Thoracic aorta (tissue), 2 donors: ENCODE measurements around the gene USP13. TPM values are rescaled to one million over a fixed set of nuclear protein-coding genes. Genes with fewer than 3 reads are reported as not detected.

Source experiments
- ATAC-seq: fragments of 150-250 bp; one replicate; pipeline ENCODE4 v1.8.0; 2017; ENCODE audit warnings: low read depth; ENCODE audit not compliant: insufficient number of reproducible peaks, low FRiP score
- DNase-seq: peaks from one replicate; pipeline ENCODE4 v3.0.0-alpha.2; 2020; ENCODE audit warnings: low spot score
- H3K27ac ChIP-seq, 2 donors: fragments of 200-600 bp; sonication (generic); 1 replicate in 1 of 2; 2 replicates in 1 of 2; pipeline ENCODE4 v1.5.1; 2016; ENCODE audit warnings: mild to moderate bottlenecking in 2 of 2, moderate library complexity in 2 of 2
- H3K27me3 ChIP-seq: fragments of 200-600 bp; sonication (generic); replicated peaks from 2 replicates; pipeline ENCODE4 v1.6.0; 2016; ENCODE audit warnings: mild to moderate bottlenecking; ENCODE audit not compliant: insufficient read depth
- H3K36me3 ChIP-seq: fragments of 200-600 bp; sonication (generic); one replicate; pipeline ENCODE4 v1.5.1; 2016
- H3K4me1 ChIP-seq, 2 donors: fragments of 200-600 bp; sonication (generic); 1 replicate in 1 of 2; 2 replicates in 1 of 2; pipeline versions ENCODE4 v1.5.1 to v1.6.0; 2016; ENCODE audit warnings: low read depth in 2 of 2, mild to moderate bottlenecking in 1 of 2; ENCODE audit not compliant: control insufficient read depth in 1 of 2
- H3K4me3 ChIP-seq: fragments of 200-600 bp; sonication (generic); 2 replicates; pipeline ENCODE4 v1.5.1; 2016; ENCODE audit warnings: mild to moderate bottlenecking
- H3K9me3 ChIP-seq: fragments of 200-600 bp; sonication (generic); 2 replicates; pipeline ENCODE4 v1.5.1; 2016
- total RNA-seq, 2 donors: library from RNA; depleted of rRNA; stranded (reverse); fragments of >200 nt; gene quantifications; one replicate each; pipeline versions ENCODE4 v1.1.0 to v1.2.3, GENCODE V29; 2016
- TF ChIP-seq, protein P1 (sequence below): fragments of 200-600 bp; sonication (generic); IDR thresholded peaks from one replicate; pipeline ENCODE4 v1.5.1; 2019; ENCODE audit warnings: antibody characterized with exemption

The USP13 gene
- total RNA-seq, 2 donors from 2014 or later: 5.1 to 8.2 TPM

DNA sequence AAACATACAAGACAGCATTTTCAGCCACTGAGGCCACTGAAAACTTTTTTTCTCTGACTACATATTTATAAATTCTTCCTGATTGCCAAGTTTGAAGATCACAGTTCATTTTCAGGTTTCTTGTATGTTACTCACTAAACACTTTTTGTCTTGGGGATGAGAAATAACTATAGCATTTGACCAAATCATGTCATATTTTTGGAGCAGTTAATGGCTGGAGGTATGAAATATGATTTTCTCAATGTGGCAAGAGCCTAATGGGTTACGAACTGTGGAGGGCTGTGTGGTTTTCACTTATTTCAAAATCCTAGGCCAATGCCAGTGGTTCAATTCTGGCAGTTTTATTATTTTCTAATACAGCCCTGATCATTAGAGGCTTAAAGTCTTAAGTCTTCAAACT is 64.4 kb downstream of the USP13 start:
- H3K4me1 ChIP-seq: peaks cover 0 to 3% of the 10 kb centered on the region in 2 donors
- H3K27me3 ChIP-seq: no peaks in the 10 kb centered on the region
- DNase-seq: no peak
- no peak for ATAC-seq
- H3K27ac ChIP-seq: no peak overlapping the region
- peaks cover 2% of the 10 kb centered on the region for H3K36me3 ChIP-seq
- TF ChIP-seq, protein P1, sequence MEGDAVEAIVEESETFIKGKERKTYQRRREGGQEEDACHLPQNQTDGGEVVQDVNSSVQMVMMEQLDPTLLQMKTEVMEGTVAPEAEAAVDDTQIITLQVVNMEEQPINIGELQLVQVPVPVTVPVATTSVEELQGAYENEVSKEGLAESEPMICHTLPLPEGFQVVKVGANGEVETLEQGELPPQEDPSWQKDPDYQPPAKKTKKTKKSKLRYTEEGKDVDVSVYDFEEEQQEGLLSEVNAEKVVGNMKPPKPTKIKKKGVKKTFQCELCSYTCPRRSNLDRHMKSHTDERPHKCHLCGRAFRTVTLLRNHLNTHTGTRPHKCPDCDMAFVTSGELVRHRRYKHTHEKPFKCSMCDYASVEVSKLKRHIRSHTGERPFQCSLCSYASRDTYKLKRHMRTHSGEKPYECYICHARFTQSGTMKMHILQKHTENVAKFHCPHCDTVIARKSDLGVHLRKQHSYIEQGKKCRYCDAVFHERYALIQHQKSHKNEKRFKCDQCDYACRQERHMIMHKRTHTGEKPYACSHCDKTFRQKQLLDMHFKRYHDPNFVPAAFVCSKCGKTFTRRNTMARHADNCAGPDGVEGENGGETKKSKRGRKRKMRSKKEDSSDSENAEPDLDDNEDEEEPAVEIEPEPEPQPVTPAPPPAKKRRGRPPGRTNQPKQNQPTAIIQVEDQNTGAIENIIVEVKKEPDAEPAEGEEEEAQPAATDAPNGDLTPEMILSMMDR: no peak
- no peak overlapping the region for H3K4me3 ChIP-seq
- H3K9me3 ChIP-seq: no peaks in the 10 kb centered on the region

DNA sequence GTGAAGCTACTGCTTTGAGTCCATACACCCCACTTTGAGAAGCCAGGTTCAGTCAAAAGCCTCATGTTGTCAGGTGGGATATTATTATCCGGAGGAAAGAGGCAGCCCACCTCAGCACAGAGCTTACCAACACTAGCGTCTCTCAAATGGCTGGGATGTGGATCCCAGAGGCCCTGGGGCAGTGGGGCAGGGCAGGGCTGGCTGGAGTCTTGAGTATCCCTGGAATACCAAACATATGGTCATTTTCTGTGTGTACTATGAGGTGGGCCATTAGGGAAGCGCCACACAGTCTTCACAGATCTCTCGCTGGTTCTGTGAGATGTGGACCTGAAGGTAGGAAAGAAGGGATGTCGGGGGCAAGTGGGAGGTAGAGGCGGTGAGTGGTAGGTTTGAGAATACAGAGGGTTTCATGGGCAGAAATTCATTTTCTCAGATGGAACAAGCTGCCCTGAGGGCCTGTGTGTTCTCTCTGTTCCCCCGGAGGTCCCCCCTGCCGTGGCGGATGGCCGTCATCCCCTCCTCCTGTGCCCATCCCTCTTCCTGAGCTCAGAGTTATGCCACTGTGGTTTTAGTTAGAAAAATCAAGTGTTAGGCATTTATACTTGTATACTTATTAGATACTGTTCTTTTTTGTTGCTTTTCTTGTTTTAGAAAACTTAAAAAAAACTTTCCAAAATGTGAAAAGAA is 66.4 kb downstream of the USP13 start:
- Histone ChIP-seq H3K27me3 (no peaks in the 10 kb centered on the region), H3K4me3 (no peak overlapping the region), H3K27ac (no peak overlapping the region), H3K36me3 (peaks cover 2% of the 10 kb centered on the region), H3K4me1 (no peaks in the 10 kb centered on the region), H3K9me3 (no peaks in the 10 kb centered on the region)
- TF ChIP-seq, protein P1: no peak
- DNase-seq (no peak), ATAC-seq (no peak)

DNA sequence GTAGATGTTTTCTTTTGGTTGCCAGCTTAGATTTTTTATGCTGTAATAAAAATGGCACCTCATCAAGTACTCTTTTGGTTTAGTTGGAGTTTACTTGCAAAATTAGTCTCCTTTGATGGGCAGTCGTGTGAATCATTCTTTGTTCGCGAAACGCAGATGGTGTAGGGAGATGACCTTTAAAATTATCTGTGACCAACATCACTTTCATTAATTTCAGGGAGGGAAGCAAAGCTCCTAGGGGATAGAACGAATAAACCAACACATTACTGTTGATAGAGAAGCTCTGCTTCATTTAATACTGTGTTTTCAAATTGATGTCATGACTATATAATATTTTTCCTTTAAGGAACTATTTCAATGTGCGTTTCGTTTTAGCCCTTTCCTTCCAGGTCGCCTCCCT is 67.4 kb downstream of the USP13 start:
- H3K27me3 ChIP-seq: no peaks in the 10 kb centered on the region
- H3K4me1 ChIP-seq: no peaks in the 10 kb centered on the region
- H3K9me3 ChIP-seq: no peaks in the 10 kb centered on the region
- TF ChIP-seq, protein P1: no peak
- H3K36me3 ChIP-seq: peaks cover 2% of the 10 kb centered on the region
- no peak overlapping the region for H3K4me3 ChIP-seq
- H3K27ac ChIP-seq: no peak overlapping the region
- no peak for DNase-seq
- ATAC-seq: no peak

DNA sequence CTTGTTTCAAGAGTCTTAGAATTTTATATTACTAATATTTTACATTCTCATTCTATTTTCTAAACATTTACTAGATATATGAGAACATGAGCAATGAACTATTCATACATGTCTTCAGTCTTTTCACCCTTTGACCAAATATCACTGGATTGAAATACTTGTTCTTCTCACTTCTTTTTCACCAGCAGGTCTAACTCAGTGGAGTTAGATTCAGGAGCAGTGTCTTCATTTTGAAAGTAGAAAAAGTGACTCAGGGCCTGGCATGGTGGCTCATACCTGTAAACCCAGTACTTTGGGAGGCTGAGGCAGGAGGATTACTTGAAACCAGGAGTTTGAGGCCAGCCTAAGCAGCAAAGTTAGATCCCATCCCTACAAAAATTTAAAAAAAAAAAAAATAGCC is 70.8 kb downstream of the USP13 start:
- Histone ChIP-seq H3K9me3 (no peaks in the 10 kb centered on the region), H3K4me1 (no peaks in the 10 kb centered on the region), H3K27me3 (no peaks in the 10 kb centered on the region), H3K36me3 (peaks cover 2% of the 10 kb centered on the region), H3K4me3 (no peak overlapping the region), H3K27ac (no peak overlapping the region)
- ATAC-seq (no peak), DNase-seq (no peak)
- TF ChIP-seq, protein P1: no peak

DNA sequence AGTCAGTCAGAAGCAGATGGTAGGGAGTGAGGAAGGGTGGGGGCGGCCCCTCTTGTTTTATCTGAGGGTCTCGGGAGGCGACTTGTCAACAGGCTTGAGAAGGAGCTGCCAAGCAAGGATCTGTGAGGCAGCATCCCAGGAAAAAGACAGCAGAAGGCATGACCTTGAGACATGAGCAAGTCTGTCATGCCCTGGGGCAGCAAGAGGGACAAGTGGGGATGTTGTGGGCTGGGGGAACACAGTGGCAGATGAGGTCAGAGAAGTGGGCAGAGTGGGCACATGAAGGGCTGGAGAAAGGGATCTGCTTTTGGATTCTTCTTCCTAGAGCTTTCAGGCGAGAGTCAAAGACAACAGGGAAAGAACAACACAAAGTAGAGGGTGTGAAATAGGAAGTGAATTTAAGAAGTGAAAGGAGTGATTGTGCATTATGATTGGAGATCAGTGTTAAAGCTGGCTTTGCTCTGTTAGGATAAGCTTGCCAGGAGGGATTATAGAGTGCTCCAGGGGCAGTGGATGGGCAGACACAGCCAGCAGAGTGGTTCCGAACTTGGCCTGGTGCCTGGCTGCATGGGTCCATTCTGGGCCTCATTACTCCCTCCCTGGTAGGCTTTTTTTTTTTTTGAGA is 73.3 kb downstream of the USP13 start:
- DNase-seq: no peak
- ATAC-seq: no peak
- TF ChIP-seq, protein P1: no peak

More for the DNA sequence above, 73.3 kb downstream of the USP13 start:
- H3K9me3 ChIP-seq: no peaks in the 10 kb centered on the region
- peaks cover 8% of the 10 kb centered on the region for H3K36me3 ChIP-seq
- no peaks in the 10 kb centered on the region for H3K4me1 ChIP-seq
- H3K27me3 ChIP-seq: no peaks in the 10 kb centered on the region
- H3K4me3 ChIP-seq: no peak overlapping the region
- H3K27ac ChIP-seq: no peak overlapping the region
